Kidney (tissue), 14 donors: ENCODE measurements around the gene RNF225. TPM values are rescaled to one million over a fixed set of nuclear protein-coding genes. Genes with fewer than 3 reads are reported as not detected.

ENCODE experiments used
- DNase-seq, 5 donors: peaks; one replicate each; pipeline ENCODE4 v3.0.0-alpha.2; 2013 to 2020
- FAIRE-seq: peaks from 2 replicates; lab custom pipeline; 2012; peaks lifted over from hg19 to GRCh38; lab: Jason Lieb, UNC
- H3K27ac ChIP-seq, 2 donors: one replicate each; pipeline ENCODE4 v1.7.0; 2013; ENCODE audit warnings: low read depth in 2 of 2, low read length in 2 of 2, inconsistent platforms in 1 of 2
- H3K27me3 ChIP-seq: one replicate; pipeline ENCODE4 v1.7.1; 2013; ENCODE audit warnings: low read length, inconsistent platforms; ENCODE audit not compliant: control insufficient read depth, insufficient read depth
- H3K36me3 ChIP-seq, 3 donors: one replicate each; pipeline versions ENCODE4 v1.7.0 to v1.7.1; 2013; ENCODE audit warnings: low read length in 3 of 3, control low read depth in 1 of 3, inconsistent platforms in 1 of 3; ENCODE audit not compliant: insufficient read depth in 3 of 3, control insufficient read depth in 2 of 3
- H3K4me1 ChIP-seq, 3 donors: one replicate each; pipeline versions ENCODE4 v1.7.0 to v1.7.1; 2013; ENCODE audit warnings: low read length in 3 of 3, inconsistent platforms in 1 of 3, low read depth in 1 of 3; ENCODE audit not compliant: control insufficient read depth in 2 of 3, insufficient read depth in 2 of 3
- H3K4me3 ChIP-seq, 3 donors: one replicate each; pipeline versions ENCODE4 v1.7.0 to v1.8.1; 2013; ENCODE audit warnings: low read length in 3 of 3, control low read depth in 1 of 3, inconsistent platforms in 1 of 3
- H3K9ac ChIP-seq, 3 donors: one replicate each; pipeline versions ENCODE4 v1.7.0 to v1.7.1; 2013; ENCODE audit warnings: low read length in 3 of 3, control low read depth in 1 of 3, inconsistent platforms in 1 of 3
- H3K9me3 ChIP-seq, 3 donors: one replicate each; pipeline versions ENCODE4 v1.7.0 to v1.7.1; 2013; ENCODE audit warnings: low read length in 3 of 3, control low read depth in 1 of 3, inconsistent platforms in 1 of 3; ENCODE audit not compliant: control insufficient read depth in 2 of 3, insufficient read depth in 1 of 3
- intact Hi-C: fragments of 100-400 bp; cut with DNase I; formaldehyde crosslinking; loops from one replicate; pipeline ENCODE4 v1.11.1; 2022
- polyA plus RNA-seq: library from polyadenylated mRNA; stranded (reverse); fragments of 350-450 nt; fragmentation: Illumina TruSeq; extraction: RNeasy Lipid Tissue Mini Kit (QIAGEN cat#74804); gene quantifications from one replicate; pipeline ENCODE4 v1.2.3, GENCODE V29; 2014; ENCODE audit warnings: low read depth, low replicate concordance; ENCODE audit not compliant: insufficient read depth
- total RNA-seq: library from RNA; stranded (reverse); fragmentation: NEBNext Ultra II Directional; extraction: Animal tissue kit (Norgen Biotek cat#: 25700); gene quantifications from one replicate; pipeline ENCODE4 v1.2.1, GENCODE V29; 2021
- TF ChIP-seq, protein P1 (sequence below): IDR thresholded peaks from 3 replicates; pipeline ENCODE4 v1.5.1; 2012; ENCODE audit warnings: mild to moderate bottlenecking, moderate library complexity, borderline replicate concordance; ENCODE audit not compliant: insufficient read depth; ENCODE audit errors: extremely low read depth
- donor health status: control.
- donor health status: control.
- donor health status: control.
- donor health status: control.
- donor health status: control.
- donor health status: DM: yes; HTN: yes; CAD: no.
- donor health status: Normal renal cell carcinoma (clear cell type).

RNF225 gene
- total and polyA plus RNA-seq, 2 donors from 2014 or later = 0.25 TPM; not detected in 1

- Histone ChIP-seq H3K4me1 (peaks cover 0 to 4% (median 0%) of the 10 kb centered on the region in 3 donors), H3K4me3 (peak overlapping the region in 2 of 3 donors; percentile 16 to 44), H3K9ac (no peak overlapping the region), H3K9me3 (no peaks in the 10 kb centered on the region), H3K27ac (no peak overlapping the region), H3K27me3 (peaks cover 3% of the 10 kb centered on the region), H3K36me3 (no peaks in the 10 kb centered on the region)
- DNase-seq (peak in 4 of 5 donors; percentile 55 to 79 (median 71)), FAIRE-seq (no peak)
- intact Hi-C loops = no loop called here
- TF ChIP-seq, protein P1, sequence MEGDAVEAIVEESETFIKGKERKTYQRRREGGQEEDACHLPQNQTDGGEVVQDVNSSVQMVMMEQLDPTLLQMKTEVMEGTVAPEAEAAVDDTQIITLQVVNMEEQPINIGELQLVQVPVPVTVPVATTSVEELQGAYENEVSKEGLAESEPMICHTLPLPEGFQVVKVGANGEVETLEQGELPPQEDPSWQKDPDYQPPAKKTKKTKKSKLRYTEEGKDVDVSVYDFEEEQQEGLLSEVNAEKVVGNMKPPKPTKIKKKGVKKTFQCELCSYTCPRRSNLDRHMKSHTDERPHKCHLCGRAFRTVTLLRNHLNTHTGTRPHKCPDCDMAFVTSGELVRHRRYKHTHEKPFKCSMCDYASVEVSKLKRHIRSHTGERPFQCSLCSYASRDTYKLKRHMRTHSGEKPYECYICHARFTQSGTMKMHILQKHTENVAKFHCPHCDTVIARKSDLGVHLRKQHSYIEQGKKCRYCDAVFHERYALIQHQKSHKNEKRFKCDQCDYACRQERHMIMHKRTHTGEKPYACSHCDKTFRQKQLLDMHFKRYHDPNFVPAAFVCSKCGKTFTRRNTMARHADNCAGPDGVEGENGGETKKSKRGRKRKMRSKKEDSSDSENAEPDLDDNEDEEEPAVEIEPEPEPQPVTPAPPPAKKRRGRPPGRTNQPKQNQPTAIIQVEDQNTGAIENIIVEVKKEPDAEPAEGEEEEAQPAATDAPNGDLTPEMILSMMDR = no peak
Observed at GRCh38 chr19:58355908-58356765, 39.3 kb upstream of the RNF225 start.

- TF ChIP-seq, protein P1 = no peak
- DNase-seq (peak; percentile 47 to 75 (median 60)), FAIRE-seq (no peak)
- peaks cover 0 to 4% (median 0%) of the 10 kb centered on the region in 3 donors for H3K4me1 ChIP-seq
- peak overlapping the region in 2 of 3 donors; percentile 16 to 44 for H3K4me3 ChIP-seq
- H3K9me3 ChIP-seq = no peaks in the 10 kb centered on the region
- H3K9ac ChIP-seq = no peak overlapping the region
- H3K27me3 ChIP-seq = peaks cover 3% of the 10 kb centered on the region
- intact Hi-C loops = no loop called here
- H3K36me3 ChIP-seq = no peaks in the 10 kb centered on the region
- H3K27ac ChIP-seq = no peak overlapping the region
Observed at GRCh38 chr19:58356766-58357480, 38.5 kb upstream of the RNF225 start.

DNA sequence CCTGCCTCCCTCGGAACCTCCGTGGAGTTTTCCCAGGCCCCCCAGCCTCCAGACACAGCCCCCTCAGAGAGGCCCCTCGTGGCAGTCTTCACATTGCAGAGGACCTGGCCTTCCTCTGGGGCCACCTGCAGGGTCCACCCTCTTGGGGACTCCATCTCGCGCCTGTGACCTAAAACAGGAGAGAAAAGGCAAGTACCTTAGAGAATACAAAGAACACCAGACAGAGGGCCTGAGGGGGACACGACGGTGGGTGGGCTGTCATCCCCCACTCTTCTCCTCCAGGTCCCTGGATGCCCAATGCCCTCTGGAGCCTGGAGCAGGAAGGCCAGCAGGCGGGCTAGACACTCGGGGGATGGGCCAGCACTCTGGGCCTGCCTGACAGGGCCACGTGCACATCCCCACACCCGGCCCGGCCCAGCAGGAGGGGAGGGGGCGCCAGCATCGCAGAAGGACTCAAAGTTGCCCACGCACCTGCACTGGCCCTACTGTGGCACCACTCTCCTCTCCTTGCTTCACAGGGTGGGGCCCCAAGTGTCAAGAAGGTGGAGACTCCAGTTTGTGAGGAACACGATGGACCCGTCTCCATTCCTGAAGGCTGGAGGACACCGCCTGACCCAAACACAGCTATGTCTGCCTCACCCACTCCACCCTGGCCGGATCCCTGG, 37.8 kb upstream of the RNF225 start:
- H3K9ac ChIP-seq = no peak overlapping the region
- H3K9me3 ChIP-seq = no peaks in the 10 kb centered on the region
- TF ChIP-seq, protein P1 = no peak
- FAIRE-seq = no peak
- H3K27me3 ChIP-seq = peaks cover 1% of the 10 kb centered on the region
- peak in 1 of 5 donors; percentile 71 for DNase-seq
- H3K4me3 ChIP-seq = no peak overlapping the region
- no peak overlapping the region for H3K27ac ChIP-seq
- H3K4me1 ChIP-seq = peaks cover 0 to 4% (median 0%) of the 10 kb centered on the region in 3 donors
- intact Hi-C loops = no loop called here
- H3K36me3 ChIP-seq = no peaks in the 10 kb centered on the region
